HG02763 (cell line): ENCODE data around the gene CYTH4.

Source experiments
- ATAC-seq: cut with Tn5 transposase; IDR thresholded peaks from one replicate; pipeline ENCODE4 v1.9.1; 2021; ENCODE audit warnings: mild to moderate bottlenecking, moderate library complexity; ENCODE audit not compliant: unreplicated experiment

The CYTH4 gene

DNA sequence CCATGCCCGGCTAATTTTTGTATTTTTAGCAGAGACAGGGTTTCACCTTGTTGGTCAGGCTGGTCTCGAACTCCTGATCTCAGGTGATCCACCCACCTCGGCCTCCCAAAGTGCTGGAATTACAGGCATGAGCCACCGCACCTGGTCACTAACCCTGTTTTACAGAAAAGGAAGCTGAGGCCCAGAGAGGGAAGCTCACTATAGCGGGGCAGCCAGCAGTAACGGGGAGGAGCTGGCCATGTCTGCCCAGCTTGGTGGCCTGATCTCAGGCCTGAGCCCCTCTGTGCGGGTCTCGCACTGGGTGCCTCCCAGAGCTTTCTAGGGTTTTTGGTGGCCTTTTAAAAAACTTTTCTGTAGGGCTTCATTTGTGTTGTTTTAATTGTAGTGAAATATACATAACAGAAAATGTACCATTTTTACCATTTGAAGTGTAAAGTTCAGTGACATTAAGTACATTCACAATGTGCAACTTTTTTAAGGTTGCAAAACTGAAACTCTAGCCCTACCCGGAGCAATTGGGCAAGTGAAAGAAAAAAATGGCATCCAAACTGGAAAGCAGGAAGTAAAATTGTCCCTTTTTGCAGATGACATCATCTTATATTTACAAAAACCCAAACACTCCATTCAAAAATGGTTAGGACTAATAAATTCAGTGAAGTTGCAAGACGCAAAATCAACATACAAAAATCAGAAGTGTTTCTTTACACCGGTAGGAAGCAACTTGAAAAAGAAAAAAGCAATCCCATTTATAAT is 14.5 kb upstream of the CYTH4 start:
- ATAC-seq: no peak

DNA sequence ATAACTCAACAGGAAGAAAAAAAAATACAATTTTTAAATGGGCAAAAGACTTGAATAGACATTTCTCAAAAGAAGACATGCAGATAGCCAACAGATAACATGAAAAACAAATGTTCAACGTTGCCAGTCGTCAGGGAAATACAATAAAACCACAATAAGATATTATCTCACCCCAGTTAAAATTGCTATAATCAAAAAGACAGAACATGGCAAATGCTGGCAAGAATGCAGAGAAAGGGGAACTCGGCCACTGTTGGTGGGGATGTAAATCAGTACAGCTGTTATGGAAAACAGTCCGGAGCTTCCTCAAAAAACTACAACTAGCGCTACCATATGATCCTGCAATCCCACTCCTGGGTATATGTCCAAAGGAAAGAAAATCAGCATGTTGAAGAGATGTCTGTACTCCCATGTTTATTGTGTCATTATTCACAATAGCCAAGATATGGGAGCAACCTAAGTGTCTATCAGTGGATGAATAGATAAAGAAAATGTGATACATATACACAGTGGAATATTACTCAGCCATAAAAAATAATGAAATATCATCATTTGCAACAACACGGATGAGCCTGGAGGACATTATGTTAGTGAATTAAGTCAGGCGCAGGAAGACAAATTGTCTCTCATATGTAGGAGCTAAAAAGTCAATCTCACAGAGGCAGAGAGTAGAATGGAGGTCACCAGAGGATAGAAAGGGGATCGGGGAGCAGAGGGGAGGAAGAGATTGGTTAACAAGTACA is 12.2 kb upstream of the CYTH4 start:
- ATAC-seq: no peak

DNA sequence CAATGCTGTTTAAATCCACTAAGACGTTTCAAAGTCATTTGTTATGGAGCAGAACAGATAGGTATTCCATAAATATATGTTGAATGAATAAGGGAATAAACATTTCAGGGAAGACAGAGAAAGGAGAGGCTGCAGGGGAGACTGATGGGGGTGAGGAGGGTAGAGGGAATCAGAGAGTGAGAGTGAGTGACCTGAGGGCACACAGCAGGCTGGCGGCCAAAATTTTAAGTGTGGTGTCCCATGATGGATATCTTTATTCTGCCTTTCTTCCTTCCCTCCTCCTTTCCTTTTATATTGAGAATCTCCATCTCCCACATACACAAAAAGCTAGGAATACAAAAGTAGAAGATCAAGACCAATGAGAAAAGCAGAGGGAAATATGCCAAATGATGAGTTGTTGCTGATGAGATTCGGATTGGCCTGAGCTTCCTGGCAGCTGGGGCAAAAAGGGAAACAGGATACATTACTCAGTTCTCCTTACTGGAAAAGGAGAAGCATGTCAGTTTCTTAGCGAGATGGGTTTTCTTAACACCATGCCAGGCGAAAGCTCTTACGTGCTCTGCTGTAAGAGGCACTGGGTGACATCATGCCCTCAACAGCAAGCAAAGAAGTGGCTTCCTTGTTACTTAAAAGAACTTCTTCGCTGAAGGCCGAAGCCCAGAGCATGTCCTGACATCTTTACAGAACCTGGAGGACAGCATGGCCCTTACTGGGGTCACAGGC is 11.2 kb upstream of the CYTH4 start:
- ATAC-seq: no peak

DNA sequence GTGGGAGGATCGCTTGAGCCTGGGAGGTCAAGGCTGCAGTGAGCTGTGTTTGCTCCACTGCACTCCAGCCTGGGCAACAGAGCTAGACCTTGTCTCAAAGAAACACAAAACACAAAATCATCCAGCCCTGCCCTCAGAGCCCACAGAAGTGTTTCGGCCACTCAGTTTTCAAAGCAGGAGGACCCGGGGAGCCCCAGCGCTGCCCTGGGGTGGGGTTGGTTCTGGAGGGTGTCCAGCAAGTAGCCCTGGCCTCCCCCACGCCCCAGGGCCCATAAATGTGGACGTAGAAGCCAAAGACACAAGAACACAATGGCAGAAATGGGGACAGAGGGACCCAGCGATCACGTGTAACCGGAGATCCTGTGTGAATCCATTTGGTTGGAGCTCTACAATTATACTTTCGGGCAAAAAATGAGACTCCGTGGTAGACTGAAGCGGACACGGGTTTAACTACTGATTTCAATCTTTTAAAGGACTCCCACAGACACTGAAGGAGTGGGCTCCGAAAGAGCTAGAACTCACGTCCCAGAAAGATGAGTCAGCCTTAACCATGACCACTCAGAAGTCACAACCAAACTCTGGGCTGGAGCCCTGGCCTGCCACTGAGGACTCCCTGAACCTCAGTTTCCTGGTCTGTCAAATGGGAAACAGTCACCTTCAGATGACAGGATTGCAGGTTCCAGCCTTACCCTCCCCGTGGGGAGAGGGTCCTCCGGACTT is 9.0 kb upstream of the CYTH4 start:
- ATAC-seq: no peak

DNA sequence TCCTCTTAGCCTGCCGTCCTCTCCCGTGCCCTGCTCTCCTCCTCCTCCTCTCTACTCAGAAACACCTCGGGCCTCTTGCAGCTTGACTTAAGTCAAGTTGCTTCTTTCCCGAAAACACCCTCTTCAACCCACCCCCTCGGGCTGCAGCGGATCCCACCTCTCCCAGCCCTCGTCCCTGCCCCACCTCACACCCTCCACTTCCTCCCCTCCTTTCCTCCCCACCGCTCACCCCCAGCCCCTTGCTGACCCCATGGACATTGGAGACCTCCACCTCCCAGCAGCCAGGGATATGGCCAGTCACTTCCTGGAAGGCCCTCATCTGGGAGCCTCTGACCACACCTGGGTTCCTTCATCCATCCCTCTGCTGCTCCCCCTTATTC is 8.5 kb upstream of the CYTH4 start:
- ATAC-seq: no peak

- ATAC-seq: no peak
Measured at GRCh38 chr22:37274380-37274862, 7.9 kb upstream of the CYTH4 start.

DNA sequence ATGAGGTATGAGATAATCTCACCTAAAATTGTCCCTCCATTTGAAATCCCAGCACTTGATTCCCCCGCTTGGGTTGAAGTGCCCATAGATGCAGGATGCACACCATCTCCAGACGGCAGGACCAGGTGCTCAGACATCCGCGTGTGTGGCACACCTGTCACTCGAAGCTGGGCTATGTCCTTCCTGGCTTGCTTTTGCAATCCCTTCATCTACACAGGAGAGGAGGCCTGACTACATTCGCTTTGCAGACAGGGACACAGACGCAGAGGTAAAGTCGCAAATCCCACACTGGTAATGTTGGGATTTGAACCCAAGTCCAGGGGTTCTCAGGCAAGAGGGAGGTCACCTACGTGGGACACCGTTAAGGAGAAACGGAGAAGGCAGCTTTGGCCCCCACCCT is 7.2 kb upstream of the CYTH4 start:
- ATAC-seq: no peak

DNA sequence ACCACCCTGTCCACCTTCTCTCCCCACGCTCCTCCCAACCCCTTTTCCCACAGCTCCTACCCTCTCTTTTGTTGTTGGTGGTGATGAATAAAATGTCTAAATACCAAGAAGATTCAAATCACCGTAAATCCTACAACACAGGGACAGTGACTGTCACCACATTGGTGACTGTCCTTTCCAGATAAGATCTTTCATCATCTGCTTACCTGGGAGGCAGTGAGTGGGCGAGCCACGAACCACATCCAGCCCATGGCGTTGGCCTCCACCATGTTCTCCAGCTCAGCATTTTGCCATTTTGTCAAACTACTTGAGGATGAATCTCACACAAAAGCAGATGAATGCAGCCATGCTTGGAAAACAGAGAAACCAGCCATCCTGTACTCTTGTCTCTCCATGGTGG is 6.7 kb upstream of the CYTH4 start:
- no peak for ATAC-seq

DNA sequence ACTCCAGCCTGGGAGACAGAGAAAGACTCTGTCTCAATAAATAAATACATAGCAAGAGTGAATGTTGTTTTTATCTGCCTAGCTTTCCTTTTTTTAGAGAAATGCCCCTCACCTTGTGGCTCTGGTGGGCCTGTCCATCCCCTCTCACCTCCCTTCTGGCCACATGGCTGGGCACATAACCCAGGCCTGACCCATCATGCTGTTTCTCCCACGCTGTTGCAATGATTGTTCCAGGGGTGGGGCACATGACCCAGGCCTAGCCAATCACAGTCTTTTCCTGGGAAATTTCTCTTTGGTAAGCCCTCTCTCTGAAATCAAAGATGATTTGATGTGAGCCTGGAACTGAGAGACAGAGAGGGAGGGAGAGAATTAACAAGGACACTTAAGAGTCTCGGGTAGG is 5.5 kb upstream of the CYTH4 start:
- ATAC-seq: no peak

GRCh38 chr22:37277384-37277783 is 4.9 kb upstream of the CYTH4 start:
- ATAC-seq: no peak

- no peak for ATAC-seq
Measured at GRCh38 chr22:37278261-37278660, 4.0 kb upstream of the CYTH4 start.

DNA sequence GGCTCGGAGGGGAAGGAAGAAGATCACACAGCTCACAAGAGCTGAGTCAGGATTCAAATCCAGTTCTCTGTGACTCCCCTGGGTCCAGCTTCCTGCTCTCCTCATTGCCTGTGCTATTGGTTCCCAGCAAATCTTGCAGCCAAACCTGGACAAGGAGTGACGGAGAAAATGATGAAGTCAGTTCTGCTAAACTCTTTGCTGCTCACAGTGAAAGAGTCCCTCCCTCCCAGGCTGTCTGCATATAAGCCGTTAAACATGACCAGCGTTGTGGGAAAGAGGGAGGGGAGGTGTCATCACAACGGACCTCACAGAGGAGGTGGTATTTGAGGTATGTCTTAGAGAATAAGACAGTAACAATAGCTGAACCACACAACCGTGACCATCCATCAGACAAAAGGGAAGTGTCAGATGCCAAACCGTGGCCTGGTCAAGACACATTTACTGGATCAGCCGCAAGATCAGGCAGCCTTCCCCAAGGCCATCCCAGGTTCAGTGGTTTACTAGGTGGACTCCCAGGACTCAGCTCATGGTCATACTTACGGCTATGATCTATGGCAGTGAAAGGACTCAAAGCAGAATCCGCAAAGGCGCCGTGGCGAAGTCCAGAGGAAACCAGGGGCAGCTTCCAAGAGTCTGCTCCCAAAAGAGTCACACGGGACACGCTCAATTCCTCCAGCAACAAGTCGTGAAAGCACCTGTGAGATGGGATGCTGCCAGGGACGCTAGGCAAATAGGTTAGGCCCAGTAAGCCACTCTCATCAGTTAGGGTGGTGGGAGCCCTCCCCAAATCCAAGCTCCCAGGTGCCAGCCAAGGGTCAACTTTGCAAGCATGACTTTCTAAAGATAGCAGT is 2.8 kb upstream of the CYTH4 start:
- no peak for ATAC-seq

DNA sequence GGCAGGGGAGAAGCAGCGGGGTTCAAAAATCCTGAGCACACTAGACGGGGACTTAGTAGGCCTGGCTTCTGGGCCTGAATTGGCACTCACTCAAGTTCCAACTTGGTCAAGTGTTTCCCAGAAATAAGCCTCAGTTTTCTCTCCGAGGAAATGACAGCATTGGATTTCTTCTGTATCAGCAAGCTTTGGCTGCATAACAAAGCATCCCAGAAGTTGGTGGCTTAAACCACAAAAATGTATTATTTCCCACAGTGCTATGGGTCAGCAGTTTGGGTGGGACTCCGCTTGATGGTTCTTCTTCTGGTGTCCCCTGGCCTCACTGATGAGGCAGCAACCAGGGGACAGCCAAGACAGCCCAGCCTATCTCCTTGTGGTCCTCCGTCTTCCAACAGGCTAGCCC is 1.6 kb upstream of the CYTH4 start:
- no peak for ATAC-seq

DNA sequence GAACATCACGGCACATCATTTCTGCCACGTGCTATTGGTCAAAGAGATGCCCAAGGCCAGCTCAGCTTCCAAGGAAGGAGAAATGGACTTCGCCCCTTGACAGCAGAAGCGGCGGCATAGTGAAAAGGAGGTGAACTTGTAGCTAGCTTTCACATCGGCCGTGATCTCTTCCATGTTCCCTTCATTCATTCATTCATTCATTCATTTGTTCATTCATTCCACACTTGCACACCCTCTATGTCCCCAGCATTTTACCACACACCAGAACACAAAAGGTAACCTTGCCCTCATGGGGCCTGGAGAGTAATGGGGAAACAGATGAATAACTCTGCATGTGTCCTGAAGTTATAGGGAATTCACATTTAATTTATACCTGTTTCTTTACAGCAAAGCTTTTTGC is 1.1 kb upstream of the CYTH4 start:
- ATAC-seq: no peak

GRCh38 chr22:37281646-37282384 is 493 bp upstream of the CYTH4 start:
- ATAC-seq: no peak

GRCh38 chr22:37283393-37283937 is 1.2 kb downstream of the CYTH4 start:
- ATAC-seq: no peak

- no peak for ATAC-seq
Measured at GRCh38 chr22:37284126-37284804, 2.0 kb downstream of the CYTH4 start.

GRCh38 chr22:37284805-37285355 is 2.6 kb downstream of the CYTH4 start:
- no peak for ATAC-seq
